Ishikawa (cell line): ENCODE data around the gene MYO5A.

ENCODE experiments used
- CEBPB ChIP-seq: IDR thresholded peaks from 2 replicates; pipeline ENCODE4 v1.6.1; 2012
- CREB1 ChIP-seq: IDR thresholded peaks from 2 replicates; pipeline ENCODE4 v1.6.1; 2012; ENCODE audit warnings: low read depth
- EGR1 ChIP-seq: IDR thresholded peaks from 2 replicates; pipeline ENCODE4 v1.6.1; 2012
- EP300 ChIP-seq: IDR thresholded peaks from 2 replicates; pipeline ENCODE4 v1.6.1; 2012; ENCODE audit warnings: borderline replicate concordance
- FOXM1 ChIP-seq: IDR thresholded peaks from 2 replicates; pipeline ENCODE4 v1.6.1; 2012; ENCODE audit warnings: low read depth, borderline replicate concordance
- MAX ChIP-seq: IDR thresholded peaks from 2 replicates; pipeline ENCODE4 v1.6.1; 2012
- NFIC ChIP-seq: IDR thresholded peaks from 2 replicates; pipeline ENCODE4 v1.6.1; 2012
- RAD21 ChIP-seq: IDR thresholded peaks from 2 replicates; pipeline ENCODE4 v1.6.1; 2012; ENCODE audit warnings: low read depth
- REST ChIP-seq: IDR thresholded peaks from 2 replicates; pipeline ENCODE4 v1.6.1; 2012; ENCODE audit warnings: low read depth, mild to moderate bottlenecking
- TAF1 ChIP-seq: IDR thresholded peaks from 2 replicates; pipeline ENCODE4 v1.6.1; 2012; ENCODE audit warnings: low read depth, mild to moderate bottlenecking
- TCF12 ChIP-seq: IDR thresholded peaks from 2 replicates; pipeline ENCODE4 v1.6.1; 2012; ENCODE audit warnings: low read depth
- TEAD4 ChIP-seq: IDR thresholded peaks from 2 replicates; pipeline ENCODE4 v1.6.1; 2012
- USF1 ChIP-seq: IDR thresholded peaks from 2 replicates; pipeline ENCODE4 v1.6.1; 2012
- YY1 ChIP-seq: IDR thresholded peaks from 2 replicates; pipeline ENCODE4 v1.6.1; 2012; ENCODE audit warnings: low read depth
- ZBTB7A ChIP-seq: IDR thresholded peaks from 2 replicates; pipeline ENCODE4 v1.6.1; 2012; ENCODE audit warnings: low read depth

Gene MYO5A

GRCh38 chr15:52515343-52515742, 13.3 kb downstream of the MYO5A start:
- no peak for TF ChIP-seq USF1
- TF ChIP-seq YY1, result no peak
- TF ChIP-seq NFIC, result no peak
- TF ChIP-seq TAF1, result no peak
- TF ChIP-seq RAD21, result no peak

GRCh38 chr15:52514482-52514881, 14.2 kb downstream of the MYO5A start:
- TF ChIP-seq NFIC (no peak), EGR1 (no peak), CREB1 (no peak), YY1 (no peak), ZBTB7A (no peak)

GRCh38 chr15:52511084-52511483, 17.6 kb downstream of the MYO5A start:
- TF ChIP-seq YY1 (no peak), EP300 (no peak), CEBPB (no peak), TCF12 (no peak), EGR1 (no peak), RAD21 (no peak), ZBTB7A (no peak), FOXM1 (no peak), MAX (no peak), NFIC (no peak), TAF1 (no peak), USF1 (no peak), REST (no peak), TEAD4 (no peak), CREB1 (no peak)

GRCh38 chr15:52509500-52510245, 19.0 kb downstream of the MYO5A start:
- TF ChIP-seq NFIC (no peak), CREB1 (no peak), REST (no peak), FOXM1 (no peak), USF1 (no peak), EGR1 (no peak), RAD21 (no peak), TCF12 (no peak), CEBPB (no peak), TAF1 (no peak), MAX (no peak), TEAD4 (no peak), EP300 (no peak), YY1 (no peak), ZBTB7A (no peak)

GRCh38 chr15:52506549-52506948, 22.1 kb downstream of the MYO5A start:
- TF ChIP-seq NFIC (no peak), CREB1 (no peak), ZBTB7A (no peak)

GRCh38 chr15:52505151-52505550, 23.5 kb downstream of the MYO5A start:
- TF ChIP-seq TAF1 (no peak), RAD21 (no peak), ZBTB7A (no peak), MAX (no peak), REST (no peak), USF1 (no peak), TCF12 (no peak), FOXM1 (no peak), EP300 (no peak), EGR1 (no peak), NFIC (no peak)
